GM20000 (cell line): ENCODE results near the gene ABCC8.
"Not testable (repeated sequence)": the region's sequence is repeated elsewhere in the genome, so short reads cannot be mapped to it uniquely, and the experiment has no call there.

Experiments
- DNase-seq: peaks from one replicate; pipeline ENCODE4 v3.0.0; 2012; ENCODE audit warnings: low spot score
- TF ChIP-seq, protein P1 (sequence below): IDR thresholded peaks from 2 replicates; pipeline ENCODE4 v1.5.1; 2012; ENCODE audit warnings: mild to moderate bottlenecking, control low read depth; ENCODE audit errors: extremely low read depth, missing control alignments

Gene ABCC8

GRCh38 chr11:17432002-17432401 is 44.6 kb downstream of the ABCC8 start:
- TF ChIP-seq, protein P1, sequence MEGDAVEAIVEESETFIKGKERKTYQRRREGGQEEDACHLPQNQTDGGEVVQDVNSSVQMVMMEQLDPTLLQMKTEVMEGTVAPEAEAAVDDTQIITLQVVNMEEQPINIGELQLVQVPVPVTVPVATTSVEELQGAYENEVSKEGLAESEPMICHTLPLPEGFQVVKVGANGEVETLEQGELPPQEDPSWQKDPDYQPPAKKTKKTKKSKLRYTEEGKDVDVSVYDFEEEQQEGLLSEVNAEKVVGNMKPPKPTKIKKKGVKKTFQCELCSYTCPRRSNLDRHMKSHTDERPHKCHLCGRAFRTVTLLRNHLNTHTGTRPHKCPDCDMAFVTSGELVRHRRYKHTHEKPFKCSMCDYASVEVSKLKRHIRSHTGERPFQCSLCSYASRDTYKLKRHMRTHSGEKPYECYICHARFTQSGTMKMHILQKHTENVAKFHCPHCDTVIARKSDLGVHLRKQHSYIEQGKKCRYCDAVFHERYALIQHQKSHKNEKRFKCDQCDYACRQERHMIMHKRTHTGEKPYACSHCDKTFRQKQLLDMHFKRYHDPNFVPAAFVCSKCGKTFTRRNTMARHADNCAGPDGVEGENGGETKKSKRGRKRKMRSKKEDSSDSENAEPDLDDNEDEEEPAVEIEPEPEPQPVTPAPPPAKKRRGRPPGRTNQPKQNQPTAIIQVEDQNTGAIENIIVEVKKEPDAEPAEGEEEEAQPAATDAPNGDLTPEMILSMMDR: no peak
- DNase-seq: no peak

DNA sequence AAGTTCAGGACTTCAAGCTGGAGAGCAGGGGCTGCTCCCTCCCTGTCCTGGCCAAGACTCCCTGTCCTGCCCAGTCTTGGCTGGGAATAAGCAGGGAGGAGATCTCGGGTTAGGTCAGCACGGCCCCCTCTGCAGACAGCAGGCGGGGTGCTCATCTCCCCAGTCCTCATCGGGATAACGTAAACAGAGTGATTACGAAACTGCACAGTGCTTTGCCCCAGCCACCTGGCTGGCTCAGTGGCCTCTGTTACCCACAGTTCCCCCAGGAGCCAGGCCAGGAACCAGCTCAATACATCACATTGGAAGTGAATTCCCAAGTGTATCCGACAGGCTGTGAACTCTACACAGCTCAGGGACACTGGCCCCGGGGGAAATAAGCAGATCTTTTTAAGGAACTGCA is 45.5 kb downstream of the ABCC8 start:
- DNase-seq: no peak
- TF ChIP-seq, protein P1: no peak

- TF ChIP-seq, protein P1: no peak
Observed at GRCh38 chr11:17430616-17431015, 46.0 kb downstream of the ABCC8 start.

DNA sequence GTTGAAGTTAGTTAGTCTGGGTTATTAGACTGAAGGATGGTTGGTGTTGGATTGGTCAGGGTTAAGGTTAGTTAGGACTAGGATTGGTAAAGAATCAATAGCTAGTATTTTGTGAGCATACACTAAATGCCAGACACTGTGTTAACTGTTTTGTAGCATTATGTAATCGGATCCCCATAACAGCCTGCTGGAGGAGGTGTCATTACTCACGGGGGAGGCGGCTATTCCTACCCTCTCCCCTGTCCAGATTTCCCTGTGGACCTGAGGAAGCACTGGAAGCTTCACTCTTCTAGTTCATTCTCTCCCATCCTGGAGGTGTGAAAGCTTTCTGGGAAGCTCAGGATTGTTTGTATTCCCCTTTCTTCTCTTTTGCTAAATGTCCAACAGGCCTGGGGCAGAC is 47.7 kb downstream of the ABCC8 start:
- DNase-seq: no peak
- TF ChIP-seq, protein P1: no peak

More at GRCh38 chr11:17430616-17431015, 46.0 kb downstream of the ABCC8 start:
- DNase-seq: no peak

- TF ChIP-seq, protein P1: no peak
Observed at GRCh38 chr11:17428261-17428660, 48.4 kb downstream of the ABCC8 start.

GRCh38 chr11:17426233-17426632 is 50.4 kb downstream of the ABCC8 start:
- DNase-seq: not testable (repeated sequence)

More at GRCh38 chr11:17428261-17428660, 48.4 kb downstream of the ABCC8 start:
- DNase-seq: no peak

DNA sequence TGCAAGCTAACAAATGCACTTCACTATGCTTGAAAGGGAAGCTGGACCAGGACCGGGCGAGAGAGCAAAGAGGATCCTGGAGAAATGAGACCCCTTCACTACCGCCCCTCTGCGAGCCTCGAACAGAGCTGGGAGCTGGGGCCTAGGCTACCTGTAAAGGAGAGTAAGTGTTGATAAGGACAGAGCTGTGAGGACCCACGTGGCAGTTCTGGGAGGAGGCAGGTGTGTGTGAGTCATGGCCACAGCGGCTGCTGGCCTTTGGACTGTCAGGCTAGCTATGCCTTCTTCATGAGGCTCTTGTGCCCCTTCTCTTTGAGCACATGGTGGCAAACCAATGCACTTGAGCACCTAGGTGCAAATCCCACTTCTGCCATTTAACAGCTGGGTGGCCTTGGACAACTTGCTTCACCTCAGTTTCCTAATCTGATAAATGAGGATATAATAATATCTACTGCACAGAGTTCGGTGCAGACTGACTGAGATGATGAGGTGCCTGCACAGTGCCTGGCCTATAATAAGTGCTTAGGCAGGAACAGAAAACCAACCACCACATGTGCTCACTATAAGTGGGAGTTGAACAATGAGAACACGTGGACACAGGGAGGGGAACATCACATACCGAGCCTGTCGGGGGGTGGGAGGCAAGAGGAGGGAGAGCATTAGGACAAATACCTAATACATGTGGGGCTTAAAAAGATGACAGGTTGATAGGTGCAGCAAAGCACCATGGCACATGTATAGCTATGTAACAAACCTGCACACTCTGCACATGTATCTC is 52.9 kb downstream of the ABCC8 start:
- TF ChIP-seq, protein P1: no peak
- DNase-seq: no peak

DNA sequence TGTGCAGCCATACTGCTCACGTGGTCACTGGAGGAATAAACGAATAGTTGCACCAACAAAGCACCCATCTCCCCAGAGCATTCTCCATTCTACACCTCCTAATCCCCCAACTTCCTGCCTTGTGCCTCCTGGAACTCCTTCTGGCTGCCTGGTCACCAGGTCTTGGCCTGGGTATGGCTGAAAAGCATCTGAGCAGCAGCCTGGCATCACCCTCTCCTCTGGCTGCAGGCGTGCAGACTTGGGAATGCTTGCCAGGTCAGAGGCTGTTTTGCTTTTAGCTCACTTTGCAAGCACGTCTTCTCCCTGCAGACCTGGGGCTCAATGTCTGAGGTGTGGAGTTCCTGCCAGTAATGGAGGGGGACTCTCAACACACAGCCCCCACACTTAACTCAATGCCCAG is 54.9 kb downstream of the ABCC8 start:
- no peak for DNase-seq
- TF ChIP-seq, protein P1: no peak
